GM18517 (cell line): Measurements from ENCODE around the gene CTDSP1.

Experiments
- ATAC-seq: cut with Tn5 transposase; IDR thresholded peaks from one replicate; pipeline ENCODE4 v1.9.1; 2021; ENCODE audit warnings: mild to moderate bottlenecking, moderate library complexity; ENCODE audit not compliant: unreplicated experiment

CTDSP1 gene

DNA sequence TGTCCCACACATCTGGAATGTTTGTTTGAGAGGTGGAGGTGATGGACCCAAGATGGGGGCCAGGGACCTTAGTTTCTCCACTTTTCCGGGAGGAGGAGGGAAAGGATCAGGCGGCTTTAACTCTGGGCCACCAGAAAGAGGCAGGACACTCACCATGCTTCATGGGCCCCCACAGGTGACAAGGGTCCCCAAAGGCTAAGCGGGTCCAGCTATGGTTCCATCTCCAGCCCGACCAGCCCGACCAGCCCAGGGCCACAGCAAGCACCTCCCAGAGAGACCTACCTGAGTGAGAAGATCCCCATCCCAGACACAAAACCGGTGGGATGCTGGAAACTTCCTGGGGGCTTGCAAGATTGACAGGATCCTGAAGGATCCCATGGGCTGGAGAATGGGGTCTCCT lies 16.9 kb upstream of the CTDSP1 start:
- no peak for ATAC-seq

DNA sequence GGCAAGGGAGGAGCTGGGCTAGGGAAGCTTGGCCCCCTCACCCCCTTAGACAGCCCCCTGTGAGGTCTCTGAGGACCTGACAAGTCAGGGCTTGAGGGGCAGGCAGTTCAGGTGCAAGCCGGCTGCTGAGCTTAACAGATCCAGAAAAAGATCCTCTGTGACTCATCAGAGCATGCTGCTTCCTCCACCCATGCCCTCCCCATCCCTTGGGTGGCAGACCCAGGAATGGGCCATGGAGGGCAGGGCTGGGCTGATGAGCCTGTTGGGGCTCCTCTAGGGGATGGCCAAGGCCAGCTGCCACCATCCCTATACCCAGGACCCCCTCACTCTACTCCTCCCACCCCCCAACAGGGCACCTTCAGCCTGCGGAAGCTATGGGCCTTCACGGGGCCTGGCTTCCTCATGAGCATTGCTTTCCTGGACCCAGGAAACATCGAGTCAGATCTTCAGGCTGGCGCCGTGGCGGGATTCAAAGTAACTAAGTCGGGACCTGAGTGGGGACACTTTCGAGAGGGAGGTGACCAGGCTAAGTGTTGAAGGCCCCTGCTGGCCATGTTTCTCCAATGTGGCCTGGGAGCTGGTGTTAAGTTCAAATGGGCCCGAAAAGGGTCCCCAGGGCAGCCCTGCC lies 15.7 kb upstream of the CTDSP1 start:
- ATAC-seq, result no peak

DNA sequence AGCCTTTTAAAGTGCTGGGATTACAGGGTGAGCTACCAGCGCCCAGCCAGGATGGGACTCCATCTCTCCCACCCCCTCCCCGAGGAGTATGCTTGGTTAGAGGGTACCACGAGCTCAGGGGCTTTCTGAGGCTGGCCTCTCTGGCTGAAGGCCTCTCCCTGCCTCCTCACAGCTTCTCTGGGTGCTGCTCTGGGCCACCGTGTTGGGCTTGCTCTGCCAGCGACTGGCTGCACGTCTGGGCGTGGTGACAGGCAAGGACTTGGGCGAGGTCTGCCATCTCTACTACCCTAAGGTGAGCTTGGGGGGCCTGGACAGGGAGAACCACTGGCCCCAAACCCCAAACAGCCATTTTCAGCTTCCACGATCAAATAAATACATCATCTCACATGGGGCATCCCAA lies 14.7 kb upstream of the CTDSP1 start:
- no peak for ATAC-seq

DNA sequence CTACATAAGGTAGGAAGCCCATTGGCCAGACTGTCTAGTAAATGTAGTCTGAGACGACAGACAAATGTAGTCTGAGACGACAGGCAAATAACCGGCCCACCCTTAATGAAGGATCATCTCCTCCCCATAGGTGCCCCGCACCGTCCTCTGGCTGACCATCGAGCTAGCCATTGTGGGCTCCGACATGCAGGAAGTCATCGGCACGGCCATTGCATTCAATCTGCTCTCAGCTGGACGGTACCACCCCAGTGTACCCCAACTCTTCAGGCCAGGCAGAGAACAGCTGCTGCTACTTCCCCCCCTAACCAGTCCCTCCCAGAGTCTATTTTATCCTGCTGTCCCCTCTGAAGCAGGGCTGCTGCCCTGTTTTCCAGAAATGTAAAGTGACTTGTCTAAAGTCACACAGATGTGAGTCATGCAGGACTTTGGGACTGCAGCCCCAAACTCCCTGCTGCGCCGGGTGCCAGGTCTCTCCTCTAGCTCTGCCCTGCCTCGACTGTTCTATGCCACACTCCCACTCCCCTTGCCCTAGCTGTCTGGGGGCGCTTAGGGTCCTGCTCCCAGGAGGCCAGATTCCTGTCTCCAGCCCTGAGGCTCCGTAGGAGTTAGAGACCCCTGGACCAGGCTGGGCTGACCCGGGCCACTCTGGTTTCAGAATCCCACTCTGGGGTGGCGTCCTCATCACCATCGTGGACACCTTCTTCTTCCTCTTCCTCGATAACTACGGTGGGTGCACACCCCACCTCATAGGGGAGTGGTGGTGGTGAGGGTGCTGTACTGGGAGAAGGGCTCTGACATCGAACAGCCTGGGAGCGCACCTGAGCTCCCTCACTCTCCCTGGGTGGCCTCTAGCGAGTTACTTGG lies 12.9 kb upstream of the CTDSP1 start:
- no peak for ATAC-seq

DNA sequence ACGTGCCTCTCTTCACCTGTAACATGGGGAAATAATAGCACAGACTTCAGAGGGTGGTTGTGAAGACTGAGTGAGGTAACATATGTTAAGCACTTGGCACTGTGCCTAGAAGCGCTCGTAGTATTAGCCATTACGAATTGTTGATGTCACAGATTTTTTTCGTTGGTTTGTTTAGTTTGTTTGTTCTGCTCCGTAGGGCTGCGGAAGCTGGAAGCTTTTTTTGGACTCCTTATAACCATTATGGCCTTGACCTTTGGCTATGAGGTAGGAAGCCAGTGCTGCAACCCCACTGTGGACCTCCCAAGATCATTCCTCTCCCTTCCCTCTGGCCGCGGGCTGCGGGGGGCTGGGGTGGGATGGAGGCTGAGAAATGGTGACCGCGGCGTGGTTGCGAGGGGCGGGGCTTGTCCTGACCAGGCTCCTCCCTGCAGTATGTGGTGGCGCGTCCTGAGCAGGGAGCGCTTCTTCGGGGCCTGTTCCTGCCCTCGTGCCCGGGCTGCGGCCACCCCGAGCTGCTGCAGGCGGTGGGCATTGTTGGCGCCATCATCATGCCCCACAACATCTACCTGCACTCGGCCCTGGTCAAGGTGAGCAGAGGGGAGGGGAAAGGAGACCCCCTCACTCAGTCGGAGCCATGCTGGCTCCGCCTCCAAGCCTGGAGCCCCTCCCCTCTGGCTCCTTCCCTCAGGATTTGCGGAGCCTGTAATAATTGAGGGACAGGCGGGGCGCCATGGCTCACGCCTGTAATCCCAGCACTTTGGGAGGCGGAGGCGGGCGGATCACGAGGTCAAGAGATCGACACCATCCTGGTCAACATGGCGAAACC lies 12.1 kb upstream of the CTDSP1 start:
- no peak for ATAC-seq

DNA sequence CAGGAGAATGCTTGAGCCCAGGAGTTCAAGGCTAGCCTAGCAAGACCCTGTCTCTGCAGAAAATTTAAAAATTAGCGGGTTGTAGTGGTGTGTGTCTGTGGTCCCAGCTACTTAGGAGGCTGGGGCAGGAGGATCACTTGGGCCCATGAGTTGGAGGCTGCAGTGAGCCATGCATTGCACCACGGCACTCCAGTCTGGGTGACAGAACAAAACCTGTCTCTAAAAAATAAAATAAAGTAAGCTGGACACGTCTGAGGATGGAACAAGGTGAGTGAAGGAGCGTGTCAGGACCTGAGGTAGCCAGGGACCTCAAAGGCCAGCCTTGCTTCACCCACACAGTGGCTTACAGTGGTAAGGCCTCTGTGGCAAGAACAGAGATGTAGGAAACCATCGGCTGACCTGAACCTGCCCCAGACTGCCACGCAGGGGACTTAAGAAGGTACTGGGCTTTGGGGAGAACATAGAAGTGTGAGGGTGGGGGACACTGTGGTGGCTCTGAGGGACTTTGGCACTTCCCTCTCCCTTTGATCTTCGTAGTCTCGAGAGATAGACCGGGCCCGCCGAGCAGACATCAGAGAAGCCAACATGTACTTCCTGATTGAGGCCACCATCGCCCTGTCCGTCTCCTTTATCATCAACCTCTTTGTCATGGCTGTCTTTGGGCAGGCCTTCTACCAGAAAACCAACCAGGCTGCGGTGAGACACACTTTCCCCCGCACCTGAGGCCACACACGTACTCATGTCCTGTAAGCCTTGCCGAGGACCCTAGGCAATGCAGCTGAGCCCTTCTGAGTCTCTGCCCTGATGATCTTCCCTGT lies 10.1 kb upstream of the CTDSP1 start:
- no peak for ATAC-seq

DNA sequence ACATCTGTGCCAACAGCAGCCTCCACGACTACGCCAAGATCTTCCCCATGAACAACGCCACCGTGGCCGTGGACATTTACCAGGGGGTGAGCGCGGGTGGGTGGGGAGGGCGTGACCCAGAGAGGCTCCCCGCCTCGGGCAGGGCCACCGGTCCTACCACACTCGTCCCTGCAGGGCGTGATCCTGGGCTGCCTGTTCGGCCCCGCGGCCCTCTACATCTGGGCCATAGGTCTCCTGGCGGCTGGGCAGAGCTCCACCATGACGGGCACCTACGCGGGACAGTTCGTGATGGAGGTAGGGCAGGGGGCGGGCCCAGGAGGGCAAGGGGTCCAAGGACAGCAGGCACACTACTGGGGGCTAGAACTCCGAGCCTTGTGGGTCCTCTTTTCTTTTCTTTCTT lies 8.5 kb upstream of the CTDSP1 start:
- ATAC-seq, result no peak

DNA sequence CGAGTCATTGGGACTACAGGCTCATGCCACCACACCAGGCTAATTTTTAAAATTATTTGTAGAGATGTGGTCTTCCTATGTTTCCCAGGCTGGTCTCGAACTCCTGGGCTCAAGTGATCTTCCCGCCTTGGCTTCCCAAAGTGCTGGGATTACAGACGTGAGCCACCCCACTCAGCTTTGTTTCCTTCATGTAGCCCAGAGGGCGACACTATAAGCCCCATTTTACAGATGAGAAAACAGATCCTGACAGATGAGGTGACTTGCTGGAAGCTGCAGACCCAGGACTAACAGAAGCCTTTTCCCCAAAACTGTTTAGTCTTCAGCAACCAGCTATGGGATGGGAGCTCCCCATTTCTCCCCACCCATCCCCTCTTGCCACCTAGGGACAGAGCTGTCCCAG lies 7.2 kb upstream of the CTDSP1 start:
- ATAC-seq, result no peak

DNA sequence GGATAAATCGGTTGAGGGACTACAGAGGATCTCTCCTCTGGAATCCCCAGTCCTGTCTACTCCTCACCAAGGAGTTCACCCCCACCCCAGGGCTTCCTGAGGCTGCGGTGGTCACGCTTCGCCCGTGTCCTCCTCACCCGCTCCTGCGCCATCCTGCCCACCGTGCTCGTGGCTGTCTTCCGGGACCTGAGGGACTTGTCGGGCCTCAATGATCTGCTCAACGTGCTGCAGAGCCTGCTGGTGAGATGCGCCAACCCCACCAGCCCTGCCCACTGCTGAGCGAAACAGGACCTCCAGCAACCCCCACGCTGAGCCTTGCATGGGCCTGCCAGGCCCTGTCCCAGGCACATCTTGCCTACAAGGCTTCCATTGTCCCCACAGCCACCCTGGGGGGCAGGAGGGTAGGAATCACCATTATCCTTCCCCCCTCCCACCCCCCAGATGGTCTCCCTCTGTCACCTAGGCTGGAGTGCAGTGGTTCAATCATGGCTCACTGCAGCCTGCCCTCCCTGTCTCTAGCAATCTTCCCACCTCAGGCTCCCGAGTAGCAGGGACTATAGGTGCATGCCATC lies 6.7 kb upstream of the CTDSP1 start:
- no peak for ATAC-seq

DNA sequence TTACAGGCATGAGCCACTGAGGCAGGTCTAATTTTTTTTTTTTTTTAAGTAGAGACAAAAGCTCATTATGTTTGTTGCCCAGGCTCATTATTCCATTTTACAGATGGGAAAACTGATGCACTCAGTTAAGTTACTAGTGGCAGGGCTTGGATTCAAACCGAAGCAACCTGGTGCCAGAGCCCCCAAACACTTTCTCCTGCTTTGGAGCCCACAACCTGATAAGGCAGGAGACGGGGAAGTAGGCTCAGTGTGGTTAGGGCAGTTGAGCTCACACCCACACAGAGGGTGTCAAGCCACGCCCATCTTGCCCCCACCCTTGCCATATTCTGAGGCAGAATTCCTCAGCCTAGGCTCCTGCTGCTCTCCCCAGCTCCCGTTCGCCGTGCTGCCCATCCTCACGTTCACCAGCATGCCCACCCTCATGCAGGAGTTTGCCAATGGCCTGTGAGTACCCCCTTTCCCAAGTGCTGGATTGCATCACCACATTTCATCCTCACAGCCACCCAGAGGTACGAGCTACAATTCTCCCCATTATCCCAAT lies 5.8 kb upstream of the CTDSP1 start:
- no peak for ATAC-seq

DNA sequence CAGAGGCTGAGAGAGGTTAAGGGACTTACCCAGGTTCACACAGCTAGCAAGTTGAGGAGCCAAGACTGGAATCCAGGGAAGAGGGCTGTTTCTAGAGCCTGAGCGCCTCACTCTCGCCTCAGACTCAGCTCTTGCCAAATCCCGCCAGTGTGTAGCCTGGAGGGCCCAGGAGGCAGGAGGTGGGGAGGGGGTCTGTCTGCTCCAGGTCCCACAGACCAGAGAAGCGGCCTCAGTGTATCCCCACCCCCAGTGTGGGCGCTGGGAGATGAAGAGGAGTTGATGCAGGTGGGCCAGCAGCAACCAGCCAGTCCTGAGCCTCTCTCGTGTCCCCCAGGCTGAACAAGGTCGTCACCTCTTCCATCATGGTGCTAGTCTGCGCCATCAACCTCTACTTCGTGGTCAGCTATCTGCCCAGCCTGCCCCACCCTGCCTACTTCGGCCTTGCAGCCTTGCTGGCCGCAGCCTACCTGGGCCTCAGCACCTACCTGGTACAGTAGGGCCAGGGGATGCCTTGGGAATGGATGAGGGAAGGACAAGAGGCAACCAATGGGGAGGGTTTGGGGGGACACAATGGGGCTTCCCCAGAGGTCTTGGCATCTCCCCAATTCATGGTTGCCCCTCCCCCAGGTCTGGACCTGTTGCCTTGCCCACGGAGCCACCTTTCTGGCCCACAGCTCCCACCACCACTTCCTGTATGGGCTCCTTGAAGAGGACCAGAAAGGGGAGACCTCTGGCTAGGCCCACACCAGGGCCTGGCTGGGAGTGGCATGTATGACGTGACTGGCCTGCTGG lies 5.2 kb upstream of the CTDSP1 start:
- no peak for ATAC-seq

DNA sequence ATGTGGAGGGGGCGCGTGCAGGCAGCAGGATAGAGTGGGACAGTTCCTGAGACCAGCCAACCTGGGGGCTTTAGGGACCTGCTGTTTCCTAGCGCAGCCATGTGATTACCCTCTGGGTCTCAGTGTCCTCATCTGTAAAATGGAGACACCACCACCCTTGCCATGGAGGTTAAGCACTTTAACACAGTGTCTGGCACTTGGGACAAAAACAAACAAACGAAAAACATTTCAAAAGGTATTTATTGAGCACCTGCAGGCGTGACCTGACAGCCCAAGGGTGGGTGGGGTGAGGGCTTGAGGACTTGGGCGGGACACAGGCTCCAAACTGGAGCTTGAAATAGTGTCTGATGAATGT lies 4.6 kb upstream of the CTDSP1 start:
- ATAC-seq, result no peak

DNA sequence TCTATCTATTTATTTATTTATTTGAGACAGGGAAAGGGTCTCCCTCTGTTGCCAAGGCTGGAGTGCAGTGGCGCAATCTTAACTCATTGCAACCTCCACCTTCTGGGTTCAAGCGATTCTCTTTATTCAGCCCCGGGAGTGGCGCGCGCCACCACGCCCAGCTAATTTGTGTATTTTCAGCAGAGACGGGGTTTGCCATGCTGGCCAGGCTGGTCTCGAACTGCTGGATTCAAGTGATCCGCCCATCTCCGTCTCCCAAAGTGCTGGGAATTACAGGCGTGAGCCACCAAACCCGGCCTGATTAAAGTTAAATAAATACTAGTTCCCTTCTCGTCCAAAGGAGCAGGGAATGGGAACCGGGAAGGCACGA lies 4.2 kb upstream of the CTDSP1 start:
- ATAC-seq, result no peak

DNA sequence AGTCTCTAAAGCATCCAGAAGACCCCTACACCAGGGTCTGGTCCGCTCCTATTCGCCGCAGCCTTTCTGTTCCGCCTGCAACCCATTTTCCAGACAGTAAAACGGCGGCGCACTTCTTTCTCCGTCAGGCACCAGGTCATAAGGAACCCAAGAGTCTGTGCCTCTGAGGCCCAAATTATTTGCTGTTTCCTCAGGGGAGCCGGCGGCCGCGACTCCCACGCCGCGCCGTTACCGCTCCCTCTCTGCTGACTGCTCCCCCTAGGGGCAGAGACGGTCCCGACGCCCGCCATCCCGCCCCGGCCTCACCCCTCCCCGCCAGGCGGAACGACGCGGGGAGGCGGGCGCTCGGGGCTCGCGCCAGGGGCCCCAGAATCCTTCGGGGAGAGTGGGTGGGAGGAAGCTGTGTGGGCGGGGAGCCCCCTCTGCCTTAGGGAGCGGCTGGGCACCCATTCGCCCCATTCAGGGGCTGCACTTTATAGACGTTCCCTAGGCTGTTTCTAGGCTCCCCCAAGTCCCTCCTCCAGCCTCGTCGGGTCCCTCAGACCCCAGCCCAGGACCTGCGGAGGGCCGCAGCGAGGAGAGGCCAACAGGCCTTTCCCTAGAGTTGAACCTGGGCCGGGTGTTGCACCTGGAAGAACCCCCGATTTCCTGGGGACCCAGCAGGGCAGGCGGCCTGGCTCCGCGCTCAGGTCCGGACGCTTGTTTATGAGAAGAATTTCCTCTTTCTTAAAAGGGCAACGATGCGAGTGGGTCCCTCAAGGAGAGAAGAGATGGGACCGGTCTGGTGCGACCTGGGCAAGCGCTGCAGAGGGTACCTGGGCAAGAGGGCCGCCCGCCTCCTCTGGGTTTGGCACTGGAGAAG lies 3.6 kb upstream of the CTDSP1 start:
- ATAC-seq, result peak; percentile 47

DNA sequence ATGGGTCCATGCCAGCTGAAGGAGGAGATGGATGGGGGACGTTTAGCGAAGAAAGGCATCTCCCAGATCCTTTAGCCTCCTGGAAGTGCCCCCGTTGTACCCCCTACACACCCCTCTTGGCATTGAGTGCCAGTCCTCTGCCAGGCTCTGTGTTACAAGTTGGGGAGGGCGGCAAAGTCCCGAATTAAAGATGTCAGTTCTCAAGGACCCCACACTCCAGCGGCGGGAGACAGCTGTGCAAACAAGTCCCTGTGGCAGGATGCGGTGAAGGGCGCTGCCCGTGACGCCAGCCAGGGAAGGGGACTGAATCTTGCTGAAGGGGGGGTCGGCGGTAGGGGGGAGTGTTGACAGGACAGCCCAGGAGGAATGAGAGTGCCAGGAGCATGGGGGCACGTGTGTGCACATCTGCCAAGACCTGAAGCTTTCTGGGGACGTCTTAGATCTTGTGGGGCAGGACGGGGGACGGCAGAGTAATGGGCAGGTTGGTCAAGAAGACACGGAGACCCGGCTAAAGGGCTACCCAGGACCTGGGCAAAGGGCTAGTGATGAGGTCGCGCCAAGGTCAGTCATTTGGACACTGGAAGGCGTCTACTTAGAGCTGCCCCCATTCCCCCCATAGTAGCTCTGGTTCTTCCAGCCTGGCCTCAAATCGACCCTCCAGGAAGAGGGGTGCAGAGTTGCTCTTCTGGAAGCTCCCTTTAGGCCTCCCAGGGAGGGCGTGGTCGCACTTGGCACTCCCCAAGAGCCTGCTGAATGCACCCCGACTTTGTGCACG lies 2.8 kb upstream of the CTDSP1 start:
- ATAC-seq, result no peak

DNA sequence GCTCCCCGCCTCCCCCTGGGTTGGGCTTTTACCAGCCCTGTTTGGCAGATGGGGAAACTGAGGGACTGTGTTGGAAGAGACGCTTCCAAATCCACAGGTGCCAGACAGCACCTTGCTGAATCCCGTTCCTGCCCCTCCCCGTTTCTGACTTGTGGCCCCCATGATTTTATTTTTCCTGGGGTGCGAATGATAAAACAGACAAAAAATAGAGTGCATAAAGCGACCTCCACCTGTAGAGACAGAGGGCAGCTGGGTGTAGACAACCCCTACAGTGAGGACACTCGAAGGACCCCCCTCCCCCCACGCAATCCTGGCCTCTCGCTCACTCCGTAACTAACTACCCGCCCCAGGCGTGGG lies 2.2 kb upstream of the CTDSP1 start:
- ATAC-seq, result no peak

DNA sequence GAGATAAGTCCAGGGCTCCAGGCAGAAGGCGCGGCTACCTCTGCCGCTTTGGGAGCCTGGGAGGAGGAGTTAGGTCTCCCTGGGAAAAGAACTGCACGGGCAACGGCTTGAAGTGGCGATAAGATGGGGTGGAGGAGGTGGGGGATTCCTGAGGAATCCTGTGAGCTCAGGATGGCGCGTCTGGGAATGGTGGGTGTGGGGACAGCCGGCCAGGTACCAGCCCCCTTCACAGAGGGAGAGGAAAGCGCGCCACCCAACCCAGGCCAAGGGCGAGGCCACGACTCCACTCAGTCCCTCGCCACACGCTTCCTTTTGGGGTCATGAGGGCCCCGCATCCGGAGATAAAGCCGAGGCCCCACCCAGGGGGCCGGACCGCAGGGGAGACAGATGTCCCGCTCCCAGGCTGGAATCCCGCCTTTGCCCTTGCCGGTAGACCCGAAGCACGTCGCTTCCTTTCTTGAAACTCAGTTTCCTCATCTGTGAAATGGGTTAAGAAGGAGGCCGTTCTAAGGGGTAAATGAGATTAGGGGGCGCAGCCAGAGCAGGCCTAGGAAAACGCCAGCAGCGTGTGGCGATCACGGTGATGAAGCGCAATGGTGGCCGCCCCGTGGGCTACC lies 1.7 kb upstream of the CTDSP1 start:
- no peak for ATAC-seq
